Activated B cell treated with CpG ODN at 0.5 μM for 24 hours (primary cell): ENCODE results near the gene USP6. TPM values are rescaled to one million over a fixed set of nuclear protein-coding genes. Genes with fewer than 3 reads are reported as not detected.

ENCODE experiments used
- ATAC-seq: fragments of 200-7000 bp; cut with Tn5 transposase; one replicate; pipeline ENCODE4 v1.10.0; 2021; ENCODE audit warnings: low read depth, mild to moderate bottlenecking, moderate library complexity
- CTCF ChIA-PET: fragments of 350-600 bp; sonication (Branson Sonifier 250); formaldehyde crosslinking; loops from one replicate; lab custom pipeline; 2021; ENCODE audit warnings: antibody characterized with exemption; lab: Charles Lee
- POLR2A ChIA-PET: fragments of 350-600 bp; sonication (Branson Sonifier 250); formaldehyde crosslinking; loops from one replicate; lab custom pipeline; 2021; ENCODE audit warnings: antibody characterized with exemption; lab: Charles Lee
- DNase-seq: peaks from one replicate; pipeline ENCODE4 v3.0.0; 2022
- H3K27ac Mint-ChIP-seq: one replicate; pipeline ENCODE4 v1.8.0; 2020; ENCODE audit warnings: mixed read lengths
- H3K27me3 Mint-ChIP-seq: one replicate; pipeline ENCODE4 v1.8.0; 2021; ENCODE audit warnings: mixed read lengths
- H3K36me3 Mint-ChIP-seq: one replicate; pipeline ENCODE4 v1.8.0; 2021; ENCODE audit warnings: low read depth, mixed read lengths
- H3K4me1 Mint-ChIP-seq: one replicate; pipeline ENCODE4 v1.8.0; 2021; ENCODE audit warnings: mixed read lengths
- H3K4me3 Mint-ChIP-seq: one replicate; pipeline ENCODE4 v1.8.0; 2020; ENCODE audit warnings: mild to moderate bottlenecking, mixed read lengths
- H3K9me3 Mint-ChIP-seq: one replicate; pipeline ENCODE4 v1.8.0; 2020; ENCODE audit warnings: mixed read lengths
- intact Hi-C: fragments of 100-400 bp; cut with micrococcal nuclease; formaldehyde crosslinking; loops from one replicate; pipeline ENCODE4 v1.15.1; 2024
- total RNA-seq: library from RNA; stranded (reverse); gene quantifications from 2 replicates; pipeline ENCODE4 v1.2.3, GENCODE V29; 2022
- TF ChIP-seq, protein P1 (sequence below): fragments of 200-600 bp; IDR thresholded peaks from one replicate; pipeline ENCODE4 v1.8.0; 2022; ENCODE audit warnings: antibody characterized with exemption, mild to moderate bottlenecking

Gene USP6
- total RNA-seq, 1 donor from 2014 or later, result 0.33 TPM

DNA sequence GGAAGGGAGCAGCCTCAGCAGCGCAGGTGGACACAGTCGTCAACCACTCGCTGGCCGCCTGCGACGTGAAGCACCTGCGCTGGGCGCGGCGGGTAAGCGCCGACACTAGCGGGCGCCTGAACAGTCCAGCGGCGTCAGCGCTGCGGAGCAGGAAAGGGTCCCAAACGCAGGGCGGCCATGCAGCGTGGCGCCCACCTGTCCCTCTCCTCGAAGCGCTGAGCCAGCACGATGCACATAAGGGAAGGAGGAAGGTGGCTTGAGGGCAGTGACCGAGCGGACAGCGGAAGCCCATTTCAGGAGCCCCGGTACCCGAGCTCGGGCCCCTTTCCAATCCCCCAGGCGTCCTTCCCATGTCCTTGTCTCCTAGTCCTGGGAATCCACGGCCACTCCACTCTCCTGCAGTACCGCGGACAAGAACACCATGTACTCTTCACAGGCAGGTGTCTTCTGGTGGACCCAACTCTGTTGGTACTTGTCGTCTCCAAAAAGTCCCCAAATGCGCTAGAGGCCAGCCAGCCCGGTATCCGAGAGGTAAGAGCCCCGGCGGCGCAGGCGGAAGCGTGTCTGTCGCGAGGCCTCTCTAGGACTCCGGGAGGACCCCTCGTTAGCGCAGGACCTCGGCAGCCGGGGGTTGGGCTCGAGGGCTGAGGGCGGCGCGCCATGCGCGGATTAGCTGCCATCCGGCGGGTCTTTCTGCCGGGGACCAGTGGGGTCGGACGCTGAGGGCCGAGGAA, 18.6 kb upstream of the USP6 start:
- TF ChIP-seq, protein P1, sequence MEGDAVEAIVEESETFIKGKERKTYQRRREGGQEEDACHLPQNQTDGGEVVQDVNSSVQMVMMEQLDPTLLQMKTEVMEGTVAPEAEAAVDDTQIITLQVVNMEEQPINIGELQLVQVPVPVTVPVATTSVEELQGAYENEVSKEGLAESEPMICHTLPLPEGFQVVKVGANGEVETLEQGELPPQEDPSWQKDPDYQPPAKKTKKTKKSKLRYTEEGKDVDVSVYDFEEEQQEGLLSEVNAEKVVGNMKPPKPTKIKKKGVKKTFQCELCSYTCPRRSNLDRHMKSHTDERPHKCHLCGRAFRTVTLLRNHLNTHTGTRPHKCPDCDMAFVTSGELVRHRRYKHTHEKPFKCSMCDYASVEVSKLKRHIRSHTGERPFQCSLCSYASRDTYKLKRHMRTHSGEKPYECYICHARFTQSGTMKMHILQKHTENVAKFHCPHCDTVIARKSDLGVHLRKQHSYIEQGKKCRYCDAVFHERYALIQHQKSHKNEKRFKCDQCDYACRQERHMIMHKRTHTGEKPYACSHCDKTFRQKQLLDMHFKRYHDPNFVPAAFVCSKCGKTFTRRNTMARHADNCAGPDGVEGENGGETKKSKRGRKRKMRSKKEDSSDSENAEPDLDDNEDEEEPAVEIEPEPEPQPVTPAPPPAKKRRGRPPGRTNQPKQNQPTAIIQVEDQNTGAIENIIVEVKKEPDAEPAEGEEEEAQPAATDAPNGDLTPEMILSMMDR, result no peak
- no peaks in the 10 kb centered on the region for H3K27me3 Mint-ChIP-seq
- DNase-seq (peak; percentile 60), ATAC-seq (peak; percentile 93)
- intact Hi-C loops, result loop anchor here (1.0 to 5.0 kb wide), 3 partner anchors 14 to 95 kb away; partner anchors contain the start of genes ZFP3, ZNF232 and ZNF594
- peak overlapping the region; percentile 91 for H3K27ac Mint-ChIP-seq
- H3K4me1 Mint-ChIP-seq, result peaks cover 12% of the 10 kb centered on the region
- POLR2A ChIA-PET, result interaction anchor here (1.1 to 2.7 kb wide), 7 partner anchors 9 to 130 kb away, joined by 3 to 18 read pairs (median 3); partner anchors contain the start of genes SPAG7, ZFP3, ZNF232 and ZNF594
- H3K9me3 Mint-ChIP-seq, result peaks cover 23% of the 10 kb centered on the region
- CTCF ChIA-PET, result no interaction called here
- H3K36me3 Mint-ChIP-seq, result peaks cover 26% of the 10 kb centered on the region
- H3K4me3 Mint-ChIP-seq, result peak overlapping the region; percentile 94

DNA sequence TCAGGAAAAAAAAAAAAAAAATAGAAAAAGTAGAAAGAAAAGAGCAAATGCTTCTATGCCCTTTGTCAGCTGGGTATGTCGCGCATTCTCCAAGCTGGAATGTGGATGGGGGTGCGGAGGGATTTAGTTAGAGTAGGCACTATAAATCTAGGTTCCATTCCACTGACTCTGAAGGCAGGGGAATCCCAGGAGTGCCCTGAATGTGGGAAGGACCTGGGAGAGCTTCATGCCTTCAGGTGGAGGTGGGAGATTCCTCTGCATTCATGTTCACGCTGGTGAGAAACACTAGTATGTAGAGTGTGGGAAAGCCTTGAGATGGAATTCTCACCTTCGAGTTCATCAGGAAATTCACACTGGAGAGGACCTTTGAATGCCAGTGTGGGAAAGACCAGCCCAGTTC, 16.6 kb upstream of the USP6 start:
- ChIA-PET POLR2A (interaction anchor here (0.7 kb wide), 1 partner anchor 303 kb away, joined by 6 read pairs; the partner anchor contains the start of gene PSMB6), CTCF (no interaction called here)
- intact Hi-C loops, result loop anchor here (5.0 kb wide), 1 partner anchor 93 kb away; the partner anchor contains the start of gene ZNF594
- Mint-ChIP-seq H3K9me3 (peaks cover 12% of the 10 kb centered on the region), H3K27me3 (no peaks in the 10 kb centered on the region), H3K27ac (no peak overlapping the region), H3K4me3 (no peak overlapping the region), H3K36me3 (peaks cover 10% of the 10 kb centered on the region), H3K4me1 (peaks cover 12% of the 10 kb centered on the region)
- ATAC-seq, result no peak
- TF ChIP-seq, protein P1, result no peak
- DNase-seq, result no peak

DNA sequence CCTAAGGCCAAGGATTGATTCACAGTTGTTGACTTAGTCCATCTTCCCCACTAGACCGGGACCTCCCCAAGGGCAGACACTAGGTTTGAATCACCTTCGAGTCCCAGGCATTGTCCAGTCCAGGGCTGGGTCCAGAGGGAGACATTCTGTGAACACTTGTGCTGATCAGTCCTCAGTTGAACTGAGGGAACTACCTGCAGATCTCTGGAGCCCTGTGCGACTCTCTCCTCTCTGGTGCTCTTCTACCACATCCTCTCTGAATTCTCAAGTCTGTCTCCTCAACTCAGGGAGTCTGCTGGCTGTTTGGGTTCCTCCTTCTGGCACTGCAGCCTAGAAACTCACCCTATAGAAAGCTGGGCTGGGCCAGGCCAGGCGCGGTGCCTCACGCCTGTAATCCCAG, 15.0 kb upstream of the USP6 start:
- Mint-ChIP-seq H3K9me3 (peaks cover 5% of the 10 kb centered on the region), H3K4me3 (no peak overlapping the region), H3K36me3 (peaks cover 10% of the 10 kb centered on the region), H3K27me3 (no peaks in the 10 kb centered on the region), H3K4me1 (peaks cover 12% of the 10 kb centered on the region), H3K27ac (no peak overlapping the region)
- POLR2A ChIA-PET, result interaction anchor here (0.7 kb wide), 2 partner anchors 11 to 21 kb away, joined by 3 to 6 read pairs; no protein-coding TSS in a partner anchor
- TF ChIP-seq, protein P1, result no peak
- intact Hi-C loops, result no loop called here
- no peak for ATAC-seq
- no peak for DNase-seq
- CTCF ChIA-PET, result no interaction called here

DNA sequence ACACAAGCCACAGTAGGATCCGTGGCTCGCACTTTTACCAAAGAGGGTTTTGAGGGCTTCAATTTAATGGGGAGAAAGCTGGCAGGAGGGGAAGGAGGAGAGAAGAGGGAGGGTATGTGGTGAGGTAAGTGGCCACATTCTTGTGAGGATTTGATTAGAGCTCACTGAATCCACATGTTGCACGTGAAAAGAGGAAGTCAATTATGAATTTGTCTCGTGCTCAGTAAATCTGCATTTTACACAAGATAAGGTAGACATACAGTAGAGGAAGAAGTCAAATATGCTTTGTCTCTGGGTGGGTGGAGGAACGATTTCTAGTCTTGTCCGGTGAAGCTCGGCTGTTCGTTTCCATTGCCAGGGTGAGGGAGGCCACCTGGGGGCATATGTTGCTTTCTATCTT, 5.0 kb upstream of the USP6 start:
- H3K27ac Mint-ChIP-seq, result peak overlapping the region; percentile 79
- peaks cover 62% of the 10 kb centered on the region for H3K36me3 Mint-ChIP-seq
- H3K27me3 Mint-ChIP-seq, result peaks cover 5% of the 10 kb centered on the region
- H3K4me1 Mint-ChIP-seq, result peaks cover 24% of the 10 kb centered on the region
- no peaks in the 10 kb centered on the region for H3K9me3 Mint-ChIP-seq
- POLR2A ChIA-PET, result interaction anchor here (0.7 to 3.4 kb wide), 10 partner anchors 13 to 1475 kb away, joined by 3 to 16 read pairs (median 4); partner anchors contain the start of genes CTNS, NUP88, RNF167 and SHPK
- intact Hi-C loops, result loop anchor here (1.0 to 5.0 kb wide), 5 partner anchors 14 to 131 kb away; partner anchors contain the start of genes ZFP3 and ZNF594
- TF ChIP-seq, protein P1, result no peak
- CTCF ChIA-PET, result interaction anchor here (1.2 kb wide), 1 partner anchor 81 kb away, joined by 4 read pairs; the partner anchor contains the start of gene ZNF594
- H3K4me3 Mint-ChIP-seq, result peak overlapping the region; percentile 85
- ATAC-seq (no peak), DNase-seq (no peak)
